A549 (cell line): ENCODE measurements around the gene FHIT. TPM values are rescaled to one million over a fixed set of nuclear protein-coding genes. Genes with fewer than 3 reads are reported as not detected.

ENCODE experiments used
- ATAC-seq, 2 experiments: fragments of 200-7000 bp in 1 of 2; fragments of >200 bp in 1 of 2; cut with Nextera tagmentation in 1 of 2; cut with Tn5 transposase in 1 of 2; 3 replicates each; pipeline versions ENCODE4 v1.8.0 to v1.9.1; 2018 to 2020; ENCODE audit warnings: mild to moderate bottlenecking in 1 of 2, moderate library complexity in 1 of 2
- CTCF ChIA-PET: fragments of 300-600 bp; sonication (Branson Sonifier 250); formaldehyde crosslinking; extraction: SDS; loops from one replicate; lab custom pipeline; 2021; ENCODE audit warnings: antibody characterized with exemption, inconsistent platforms; lab: Yijun Ruan, JAX
- POLR2A ChIA-PET: fragments of 350-600 bp; formaldehyde crosslinking; extraction: SDS; loops from one replicate; lab custom pipeline; 2021; ENCODE audit warnings: antibody characterized with exemption, inconsistent platforms; lab: Yijun Ruan, JAX
- DNase-seq, 2 experiments: peaks; one replicate each; pipeline versions ENCODE4 v3.0.0 to v3.0.0-alpha.2; 2011 to 2016; ENCODE audit warnings: low read depth in 1 of 2, low spot score in 1 of 2
- FAIRE-seq: peaks from 2 replicates; lab custom pipeline; 2011; peaks lifted over from hg19 to GRCh38; lab: Jason Lieb, UNC
- H3K27ac ChIP-seq, 2 experiments: fragments of >200 bp; sonication (Bioruptor Twin); formaldehyde crosslinking; 3 replicates each; pipeline ENCODE4 v1.5.1; 2016 to 2017
- H3K4me1 ChIP-seq: fragments of >200 bp; sonication (Bioruptor Twin); formaldehyde crosslinking; 3 replicates; pipeline ENCODE4 v1.6.1; 2016
- H3K4me2 ChIP-seq: fragments of >200 bp; sonication (Bioruptor Twin); formaldehyde crosslinking; 3 replicates; pipeline ENCODE4 v1.6.1; 2016
- H3K4me3 ChIP-seq: fragments of >200 bp; sonication (Bioruptor Twin); formaldehyde crosslinking; 3 replicates; pipeline ENCODE4 v1.5.1; 2016
- H3K9me3 ChIP-seq: fragments of >200 bp; sonication (Bioruptor Twin); formaldehyde crosslinking; 3 replicates; pipeline ENCODE4 v1.6.1; 2016
- CBX2 ChIP-seq: fragments of 200-600 bp; sonication (generic); IDR thresholded peaks from 2 replicates; pipeline ENCODE4 v1.6.1; 2016; ENCODE audit warnings: low read depth, mild to moderate bottlenecking, borderline replicate concordance
- CBX8 ChIP-seq: fragments of 200-600 bp; sonication (generic); IDR thresholded peaks from 2 replicates; pipeline ENCODE4 v1.6.1; 2016
- CEBPB ChIP-seq, 2 experiments: fragments of >200 bp in 1 of 2; sonication (Bioruptor Twin) in 1 of 2; formaldehyde crosslinking in 1 of 2; IDR thresholded peaks; 2 replicates each; pipeline ENCODE4 v1.6.1; 2012 to 2016
- EHMT2 ChIP-seq: fragments of 200-600 bp; sonication (generic); IDR thresholded peaks from 2 replicates; pipeline ENCODE4 v1.6.1; 2016; ENCODE audit warnings: antibody characterized with exemption, low read depth, mild to moderate bottlenecking, moderate library complexity
- ESRRA ChIP-seq: fragments of 150-350 bp; IDR thresholded peaks from 2 replicates; pipeline ENCODE4 v1.6.1; 2014; ENCODE audit warnings: mild to moderate bottlenecking, low read length, borderline replicate concordance
- FOSL2 ChIP-seq, 2 experiments: fragments of 450-650 bp in 1 of 2; fragments of >200 bp in 1 of 2; sonication (Bioruptor Twin) in 1 of 2; formaldehyde crosslinking; IDR thresholded peaks; 2 replicates each; pipeline versions ENCODE4 v1.5.0 to v1.6.1; 2016 to 2020; ENCODE audit warnings: mild to moderate bottlenecking in 1 of 2, moderate library complexity in 1 of 2
- HDAC2 ChIP-seq: fragments of 200-600 bp; sonication (generic); IDR thresholded peaks from 2 replicates; pipeline ENCODE4 v1.6.1; 2016
- HES2 ChIP-seq: fragments of >200 bp; sonication (Bioruptor Twin); formaldehyde crosslinking; IDR thresholded peaks from 2 replicates; pipeline ENCODE4 v1.6.1; 2016
- HOXB13 ChIP-seq: fragments of 250-450 bp; sonication (Bioruptor Pico); IDR thresholded peaks from 2 replicates; pipeline ENCODE4 v1.5.0; 2020; ENCODE audit warnings: low read depth, mild to moderate bottlenecking, moderate library complexity
- JUNB ChIP-seq: fragments of >200 bp; sonication (Bioruptor Twin); formaldehyde crosslinking; IDR thresholded peaks from 2 replicates; pipeline ENCODE4 v1.6.1; 2016
- KDM1A ChIP-seq: fragments of 200-600 bp; sonication (generic); IDR thresholded peaks from 2 replicates; pipeline ENCODE4 v1.6.1; 2016; ENCODE audit warnings: low read depth, mild to moderate bottlenecking
- MAFK ChIP-seq: fragments of 450-650 bp; IDR thresholded peaks from 2 replicates; pipeline ENCODE4 v1.6.1; 2014; ENCODE audit not compliant: partially characterized antibody
- MAZ ChIP-seq: fragments of 150-350 bp; IDR thresholded peaks from 2 replicates; pipeline ENCODE4 v1.6.1; 2014; ENCODE audit warnings: antibody characterized with exemption, low read depth, low read length, borderline replicate concordance
- NFE2L2 ChIP-seq: fragments of 150-350 bp; conservative IDR thresholded peaks from 2 replicates; pipeline ENCODE4 v1.6.1; 2014; ENCODE audit warnings: low read length
- NPAS2 ChIP-seq: fragments of 250-450 bp; sonication (Bioruptor Pico); IDR thresholded peaks from 2 replicates; pipeline ENCODE4 v1.8.0; 2022; ENCODE audit warnings: mild to moderate bottlenecking, moderate library complexity, borderline replicate concordance
- PHF8 ChIP-seq: fragments of 200-600 bp; sonication (generic); IDR thresholded peaks from 2 replicates; pipeline ENCODE4 v1.6.1; 2016; ENCODE audit warnings: low read depth, mild to moderate bottlenecking, antibody characterized with exemption, moderate library complexity, borderline replicate concordance
- POLR2A ChIP-seq: IDR thresholded peaks from 2 replicates; pipeline ENCODE4 v1.6.1; 2012; ENCODE audit warnings: mild to moderate bottlenecking, low read length
- RAD21 ChIP-seq, 2 experiments: fragments of >200 bp in 1 of 2; sonication (Bioruptor Twin) in 1 of 2; formaldehyde crosslinking in 1 of 2; IDR thresholded peaks in 1 of 2; conservative IDR thresholded peaks in 1 of 2; 2 replicates in 1 of 2; 3 replicates in 1 of 2; pipeline ENCODE4 v1.6.1; 2012 to 2018; ENCODE audit warnings: inconsistent platforms in 1 of 2
- RCOR1 ChIP-seq: fragments of 150-350 bp; IDR thresholded peaks from 2 replicates; pipeline ENCODE4 v1.6.1; 2014; ENCODE audit warnings: antibody characterized with exemption, low read length, low read depth
- RFX5 ChIP-seq: fragments of 450-650 bp; IDR thresholded peaks from 2 replicates; pipeline ENCODE4 v1.7.1; 2014; ENCODE audit warnings: antibody characterized with exemption, mild to moderate bottlenecking, moderate library complexity
- RNF2 ChIP-seq: fragments of 200-600 bp; sonication (generic); IDR thresholded peaks from 2 replicates; pipeline ENCODE4 v1.6.1; 2016; ENCODE audit warnings: low read depth, mild to moderate bottlenecking, antibody characterized with exemption, moderate library complexity, borderline replicate concordance
- SMC3 ChIP-seq: fragments of >200 bp; sonication (Bioruptor Twin); formaldehyde crosslinking; IDR thresholded peaks from 3 replicates; pipeline ENCODE4 v1.6.1; 2018; ENCODE audit warnings: inconsistent platforms
- SREBF2 ChIP-seq: fragments of 450-650 bp; IDR thresholded peaks from 2 replicates; pipeline ENCODE4 v1.6.1; 2014; ENCODE audit warnings: mild to moderate bottlenecking, moderate library complexity
- TFCP2L1 ChIP-seq: fragments of 250-450 bp; sonication (Bioruptor Pico); IDR thresholded peaks from 2 replicates; pipeline ENCODE4 v1.5.0; 2021; ENCODE audit warnings: mild to moderate bottlenecking
- ZC3H11A ChIP-seq: fragments of 450-650 bp; IDR thresholded peaks from 2 replicates; pipeline ENCODE4 v1.6.1; 2014; ENCODE audit warnings: antibody characterized with exemption, mild to moderate bottlenecking
- ZFP36 ChIP-seq: fragments of 450-650 bp; IDR thresholded peaks from 2 replicates; pipeline ENCODE4 v1.6.1; 2014; ENCODE audit warnings: borderline replicate concordance; ENCODE audit not compliant: partially characterized antibody
- WGBS: methylation state at CpG from one replicate; pipeline ENCODE4 v1.1.6; 2017; ENCODE audit errors: missing lambda C conversion rate; 5-methylcytosine and 5-hydroxymethylcytosine counted together
- polyA plus RNA-seq, 4 experiments: library from polyadenylated mRNA; depleted of rRNA in 3 of 4; stranded (reverse); fragments of >200 nt; fragmentation: RNase III in 1 of 4; extraction: RNeasy Plus Mini Kit Qiagen cat#74134 plus additional on column Dnase treatment in 1 of 4; gene quantifications; 2 replicates in 3 of 4; 3 replicates in 1 of 4; pipeline ENCODE4 v1.2.3, GENCODE V29; 2011 to 2017

FHIT gene
- polyA plus RNA-seq, 2 of the 4 experiments (the other 2 are of a cell fraction), result 0.76 to 0.92 TPM

DNA sequence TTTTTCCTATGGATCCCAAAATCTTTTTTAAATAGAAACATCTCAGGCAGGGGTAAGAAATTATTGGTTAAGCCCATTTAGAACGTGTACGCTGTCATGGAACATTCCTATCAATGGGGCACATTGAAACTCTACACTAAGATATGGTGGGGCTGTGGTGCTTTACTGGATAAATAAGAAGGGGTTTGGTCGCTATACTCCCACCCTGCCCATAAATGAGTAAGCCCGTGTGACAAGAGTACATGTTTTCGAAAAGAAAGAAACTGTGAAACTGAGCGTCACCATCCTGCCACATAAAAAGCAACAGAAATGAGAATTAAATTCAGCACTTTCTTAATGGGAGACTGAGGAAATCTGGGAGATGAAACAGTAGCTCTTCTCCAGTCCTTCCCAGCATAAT, 1271.7 kb downstream of the FHIT start:
- FAIRE-seq (no peak), ATAC-seq (no peak), DNase-seq (no peak)
- Histone ChIP-seq H3K4me2 (no peak overlapping the region), H3K4me1 (no peaks in the 10 kb centered on the region), H3K4me3 (no peak overlapping the region), H3K27ac (no peak overlapping the region), H3K9me3 (no peaks in the 10 kb centered on the region)
- POLR2A ChIA-PET, result no interaction called here
- WGBS, result 24% methylated on average over 6 of the region's 6 CpGs
- no peak for TF ChIP-seq NPAS2 (CRISPR knock-in tag)
- CTCF ChIA-PET, result no interaction called here

DNA sequence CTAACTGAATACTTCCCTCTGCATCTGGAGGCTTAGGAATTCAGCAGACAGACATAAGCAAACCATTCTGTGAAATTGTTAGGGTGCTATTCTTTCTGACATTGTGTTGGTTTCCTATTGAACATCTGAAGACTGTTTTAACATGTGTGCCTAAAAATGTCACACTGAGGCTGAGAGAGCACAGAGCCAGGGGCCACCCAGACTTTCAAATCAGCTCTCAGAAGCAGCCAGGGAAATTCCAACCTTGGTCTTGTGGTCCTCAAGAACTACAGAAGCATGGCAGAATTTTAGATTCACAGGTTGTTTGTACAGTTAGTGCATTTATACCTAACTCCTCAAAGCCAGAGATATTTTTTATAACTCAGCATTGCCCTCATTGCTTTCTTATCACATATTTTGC, 1272.3 kb downstream of the FHIT start:
- ATAC-seq (no peak), FAIRE-seq (no peak), DNase-seq (no peak)
- H3K4me3 ChIP-seq, result no peak overlapping the region
- H3K27ac ChIP-seq, result no peak overlapping the region
- ChIA-PET CTCF (no interaction called here), POLR2A (no interaction called here)
- H3K4me1 ChIP-seq, result no peaks in the 10 kb centered on the region
- no peaks in the 10 kb centered on the region for H3K9me3 ChIP-seq
- no peak overlapping the region for H3K4me2 ChIP-seq
- TF ChIP-seq RNF2, result no peak
- TF ChIP-seq NFE2L2, result no peak
- TF ChIP-seq RFX5, result no peak
- no peak for TF ChIP-seq ZC3H11A
- no peak for TF ChIP-seq EHMT2
- TF ChIP-seq CBX8, result no peak
- no peak for TF ChIP-seq HOXB13
- TF ChIP-seq, all 56 proteins: peak for 0

GRCh38 chr3:59970796-59971195, 1280.5 kb downstream of the FHIT start:
- POLR2A ChIA-PET, result no interaction called here
- no peak for FAIRE-seq
- no peak for ATAC-seq
- TF ChIP-seq POLR2A (no peak), RAD21 (conservative IDR thresholded peaks at IDR 0.05 in 1 of 2, IDR thresholded peaks at IDR 0.05 in 1 of 2) (no peak), CEBPB (IDR thresholded peaks at IDR 0.05) (no peak), PHF8 (no peak), SREBF2 (no peak), SMC3 (no peak), JUNB (no peak), CBX2 (no peak)
- TF ChIP-seq, all 56 proteins: peak for 0
- no peaks in the 10 kb centered on the region for H3K4me1 ChIP-seq
- H3K4me2 ChIP-seq, result no peak overlapping the region
- H3K4me3 ChIP-seq, result no peak overlapping the region
- CTCF ChIA-PET, result no interaction called here
- H3K27ac ChIP-seq, result no peak overlapping the region
- no peak for DNase-seq
- no peaks in the 10 kb centered on the region for H3K9me3 ChIP-seq
- 50% methylated on average over 4 of the region's 4 CpGs for WGBS

DNA sequence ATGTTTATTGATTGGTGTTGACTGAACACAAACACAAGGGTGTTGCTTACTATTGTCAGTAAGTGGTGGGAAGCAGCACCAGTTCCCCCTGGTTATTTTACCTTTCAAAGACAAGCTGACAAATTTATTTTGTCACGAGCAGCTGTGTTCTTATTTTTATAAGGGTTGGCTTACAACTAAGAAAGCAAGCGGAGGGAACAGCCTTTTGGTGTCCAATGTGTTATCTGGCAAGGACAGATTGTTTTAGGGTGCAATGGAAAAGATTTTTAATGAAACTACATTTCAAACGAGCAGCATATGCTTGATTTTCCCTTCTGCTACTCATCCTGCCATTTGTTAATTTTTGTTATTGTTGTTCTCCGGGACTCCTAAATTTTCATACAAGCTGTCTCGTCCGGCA, 1280.9 kb downstream of the FHIT start:
- no peak overlapping the region for H3K27ac ChIP-seq
- no peak for TF ChIP-seq PHF8
- H3K4me2 ChIP-seq, result no peak overlapping the region
- ChIA-PET CTCF (no interaction called here), POLR2A (no interaction called here)
- no peak for FAIRE-seq
- no peak for DNase-seq
- no peak overlapping the region for H3K4me3 ChIP-seq
- no peak for ATAC-seq
- no peaks in the 10 kb centered on the region for H3K9me3 ChIP-seq
- 50% methylated on average over 6 of the region's 6 CpGs for whole genome bisulfite sequencing
- H3K4me1 ChIP-seq, result no peaks in the 10 kb centered on the region

DNA sequence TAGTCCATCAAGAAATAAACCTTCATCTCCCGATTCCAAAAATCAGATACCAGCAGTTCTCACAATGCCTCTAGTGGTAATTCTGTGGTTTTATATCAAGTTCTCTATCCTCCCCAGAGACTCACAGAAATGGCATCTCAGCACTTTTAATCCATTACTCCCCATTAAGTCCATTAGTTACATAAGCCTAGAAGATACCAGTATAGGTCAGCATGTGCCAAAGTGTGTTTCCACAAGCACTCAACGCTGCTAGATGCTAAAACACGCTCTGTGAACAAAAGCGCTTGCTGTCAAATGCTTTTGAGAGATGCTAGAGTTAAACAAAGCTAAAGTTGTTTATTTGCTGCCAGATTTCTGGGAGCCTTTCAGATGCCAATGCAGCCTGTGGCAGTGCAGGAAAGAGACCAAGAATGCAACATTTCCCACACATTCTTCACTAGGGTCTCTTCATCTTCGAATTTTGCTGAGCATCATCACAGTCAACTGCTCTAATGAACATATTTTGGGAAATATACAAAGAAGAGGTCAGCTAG, 1282.7 kb downstream of the FHIT start:
- no peak for DNase-seq
- Histone ChIP-seq H3K4me3 (no peak overlapping the region), H3K4me1 (no peaks in the 10 kb centered on the region), H3K27ac (no peak overlapping the region), H3K4me2 (no peak overlapping the region), H3K9me3 (no peaks in the 10 kb centered on the region)
- ChIA-PET POLR2A (no interaction called here), CTCF (no interaction called here)
- FAIRE-seq, result no peak
- TF ChIP-seq HDAC2 (no peak), HES2 (no peak), KDM1A (no peak), FOSL2 (IDR thresholded peaks at IDR 0.05) (no peak), FOSL2 (CRISPR knock-in tag; IDR thresholded peaks at IDR 0.05) (no peak), RFX5 (no peak), JUNB (no peak), TFCP2L1 (CRISPR knock-in tag) (no peak), RCOR1 (no peak), SMC3 (no peak), MAZ (no peak), ESRRA (no peak), ZFP36 (no peak), MAFK (no peak)
- ATAC-seq, result no peak
- WGBS, result 11% methylated on average over 5 of the region's 5 CpGs
